HepG2 (cell line): ENCODE measurements around the gene DMTF1.

Source experiments
- ATF3 ChIP-seq: sonication (generic); formaldehyde crosslinking; IDR thresholded peaks from 2 replicates; pipeline ENCODE4 v1.4.0; 2020; ENCODE audit warnings: missing genetic modification reagents
- FOXK2 ChIP-seq: fragments of 450-650 bp; IDR thresholded peaks from 2 replicates; pipeline ENCODE4 v1.6.1; 2016
- HDAC1 ChIP-seq: sonication (generic); formaldehyde crosslinking; IDR thresholded peaks from 2 replicates; pipeline ENCODE4 v1.5.1; 2020; ENCODE audit warnings: mild to moderate bottlenecking, missing genetic modification reagents
- KDM5A ChIP-seq: fragments of 200-600 bp; sonication (generic); IDR thresholded peaks from 2 replicates; pipeline ENCODE4 v1.7.0; 2018; ENCODE audit warnings: antibody characterized with exemption, mild to moderate bottlenecking, low read length, borderline replicate concordance
- POLR2A ChIP-seq, 2 experiments: IDR thresholded peaks; 2 replicates each; pipeline ENCODE4 v1.6.1; 2011; ENCODE audit warnings: low read depth in 2 of 2, low read length in 2 of 2, mild to moderate bottlenecking in 1 of 2, moderate library complexity in 1 of 2; ENCODE audit not compliant: insufficient read depth in 1 of 2
- TCF7 ChIP-seq: sonication (generic); IDR thresholded peaks from 2 replicates; pipeline ENCODE4 v1.6.1; 2016; ENCODE audit warnings: antibody characterized with exemption, low read depth
- ZNF124 ChIP-seq: sonication (generic); formaldehyde crosslinking; IDR thresholded peaks from 2 replicates; pipeline ENCODE4 v1.4.0; 2020; ENCODE audit warnings: missing genetic modification reagents
- ZNF407 ChIP-seq: sonication (generic); formaldehyde crosslinking; IDR thresholded peaks from one replicate; pipeline ENCODE4 v1.5.1; 2020; ENCODE audit warnings: mild to moderate bottlenecking, missing genetic modification reagents; ENCODE audit errors: not compliant biosample characterization

GRCh38 chr7:87139514-87139913 lies 12.7 kb upstream of the DMTF1 start:
- no peak for TF ChIP-seq ATF3
- TF ChIP-seq TCF7 = no peak
- no peak for TF ChIP-seq POLR2A (IDR thresholded peaks at IDR 0.05; ENCODE audit: insufficient read depth in 1 of 2, low read depth in 2 of 2, low read length in 2 of 2)
- TF ChIP-seq KDM5A = no peak
- no peak for TF ChIP-seq ZNF407
- no peak for TF ChIP-seq ZNF124 (CRISPR knock-in tag)
- no peak for TF ChIP-seq HDAC1 (CRISPR knock-in tag)
- TF ChIP-seq FOXK2 = no peak
